Measurements from ENCODE around the gene TARP. TPM values are rescaled to one million over a fixed set of nuclear protein-coding genes. Genes with fewer than 3 reads are reported as not detected.

The TARP gene

GRCh38 chr7:38211940-38212339 is 61.5 kb downstream of the TARP start:
- H3K27me3 ChIP-seq (ENCODE audit: control insufficient read depth in 1 of 2, insufficient read depth in 2 of 2, low read length in 2 of 2), result no peaks in the 10 kb centered on the region
- 44 to 47% methylated on average over 3 of the region's 3 CpGs for WGBS, 2 donors
- no peak overlapping the region for H3K27ac ChIP-seq (ENCODE audit: low read depth in 2 of 2, low read length in 1 of 2)
- no peaks in the 10 kb centered on the region for H3K4me1 ChIP-seq (ENCODE audit: control insufficient read depth in 2 of 2, insufficient read depth in 2 of 2, low read length in 1 of 2)
- no peak overlapping the region for H3K4me3 ChIP-seq (ENCODE audit: low read depth in 1 of 2, low read length in 2 of 2)
- no peaks in the 10 kb centered on the region for H3K9me3 ChIP-seq (ENCODE audit: control insufficient read depth in 2 of 2, insufficient read depth in 1 of 2, low read depth in 1 of 2, low read length in 1 of 2)
- H3K36me3 ChIP-seq (ENCODE audit: control insufficient read depth in 2 of 2, insufficient read depth in 2 of 2, low read length in 1 of 2), result peaks cover 0 to 3% of the 10 kb centered on the region in 2 donors

GRCh38 chr7:38211486-38211885 is 62.0 kb downstream of the TARP start:
- WGBS, 2 donors, result 82% methylated on average over 1 of the region's 1 CpG
- H3K4me1 ChIP-seq (ENCODE audit: control insufficient read depth in 2 of 2, insufficient read depth in 2 of 2, low read length in 1 of 2), result no peaks in the 10 kb centered on the region

More at GRCh38 chr7:38211486-38211885, 62.0 kb downstream of the TARP start:
- H3K4me3 ChIP-seq (ENCODE audit: low read depth in 1 of 2, low read length in 2 of 2), result no peak overlapping the region
- H3K27me3 ChIP-seq (ENCODE audit: control insufficient read depth in 1 of 2, insufficient read depth in 2 of 2, low read length in 2 of 2), result no peaks in the 10 kb centered on the region
- no peaks in the 10 kb centered on the region for H3K36me3 ChIP-seq (ENCODE audit: control insufficient read depth in 2 of 2, insufficient read depth in 2 of 2, low read length in 1 of 2)
- no peak overlapping the region for H3K27ac ChIP-seq (ENCODE audit: low read depth in 2 of 2, low read length in 1 of 2)
- no peaks in the 10 kb centered on the region for H3K9me3 ChIP-seq (ENCODE audit: control insufficient read depth in 2 of 2, insufficient read depth in 1 of 2, low read depth in 1 of 2, low read length in 1 of 2)

Other genes starting within 250 kb of the TARP start
- 1 to 10 TPM; 4.2 to 7.7 TPM for gene STARD3NL, start 95.4 kb downstream of the TARP start, polyA plus RNA-seq